ENCODE results near the gene PTBP1. TPM values are rescaled to one million over a fixed set of nuclear protein-coding genes. Genes with fewer than 3 reads are reported as not detected.

The PTBP1 gene
- total RNA-seq, 1 experiment from 2014 or later = 712 TPM

GRCh38 chr19:788686-788982 is 8.6 kb upstream of the PTBP1 start:
- no CpG with 5 or more reads among the region's 11 CpGs for WGBS (ENCODE audit: extremely low coverage, insufficient read length, low lambda C conversion rate)
- Mint-ChIP-seq H3K36me3 (ENCODE audit: insufficient read depth in 1 of 3, low read depth in 3 of 3) (peaks cover 0 to 7% (median 4%) of the 10 kb centered on the region in 3 experiments; a peak in 3 of 7 replicates), H3K9me3 (no peaks in the 10 kb centered on the region), H3K27me3 (ENCODE audit: low read depth) (no peaks in the 10 kb centered on the region), H3K4me3 (peak overlapping the region in 1 of 2 experiments; percentile 28; a peak in 3 of 5 replicates), H3K27ac (peak overlapping the region in 2 of 3 experiments; percentile 94 to 96; a peak in 3 of 7 replicates), H3K4me1 (peaks cover 23 to 40% of the 10 kb centered on the region in 2 experiments)
- Histone ChIP-seq H3K23me2 (ENCODE audit: insufficient read length, low read depth, low read length, poor library complexity, severe bottlenecking) (no peaks in the 10 kb centered on the region), H4K5ac (ENCODE audit: insufficient read length, low read depth, low read length) (no peak overlapping the region), H3K4me1 (ENCODE audit: insufficient read depth, low read length) (no peaks in the 10 kb centered on the region; the same call in 1 of the 2 replicates), H3K9me3 (ENCODE audit: control insufficient read depth, low read depth, low read length) (no peaks in the 10 kb centered on the region), H3K14ac (ENCODE audit: insufficient read depth, low read length) (no peak overlapping the region), H3K9ac (ENCODE audit: extremely low read depth, insufficient read length, low read length) (no peak overlapping the region), H3K56ac (ENCODE audit: insufficient read length, low read depth, low read length) (no peak overlapping the region), H2BK12ac (ENCODE audit: insufficient read length, low read depth, low read length) (no peak overlapping the region), H3K18ac (ENCODE audit: insufficient read length, low read depth, low read length) (no peak overlapping the region), H3K79me2 (ENCODE audit: insufficient read depth, low read length) (no peaks in the 10 kb centered on the region), H2BK120ac (ENCODE audit: low read depth, low read length, poor library complexity, severe bottlenecking) (no peak overlapping the region), H2AFZ (ENCODE audit: low read length) (no peak overlapping the region), H3T11ph (ENCODE audit: low read length) (no peak overlapping the region), H3K27ac (ENCODE audit: insufficient read length, low read depth, low read length) (no peak overlapping the region), H4K8ac (replicated peaks; ENCODE audit: insufficient read length, low read depth, low read length) (no peak overlapping the region), H3K4ac (ENCODE audit: low read depth, low read length) (no peak overlapping the region), H2BK5ac (ENCODE audit: insufficient read length, low read length) (no peak overlapping the region), H2AK5ac (ENCODE audit: insufficient read length, low read length) (no peak overlapping the region), H4K20me1 (ENCODE audit: control insufficient read depth, insufficient read depth, insufficient read length) (no peaks in the 10 kb centered on the region), H2BK20ac (ENCODE audit: low read depth, low read length, poor library complexity, severe bottlenecking) (no peak overlapping the region), H3K23ac (ENCODE audit: insufficient read length, low read depth, low read length) (no peak overlapping the region), H4K91ac (ENCODE audit: insufficient read length, low read depth, low read length) (no peak overlapping the region), H3K79me1 (ENCODE audit: insufficient read depth, low read depth, low read length, poor library complexity, severe bottlenecking) (no peaks in the 10 kb centered on the region), H3K27me3 (ENCODE audit: insufficient read depth, low read length) (no peaks in the 10 kb centered on the region), H3K4me2 (ENCODE audit: insufficient read depth, insufficient read length, low read length) (no peak overlapping the region), H2BK15ac (ENCODE audit: low read depth, low read length) (no peak overlapping the region)
- TF ChIP-seq CTCF (conservative IDR thresholded peaks at IDR 0.05) = no peak
- DNase-seq = no peak

Data from H9 (cell line).